ENCODE results near the gene OR4E2. TPM values are rescaled to one million over a fixed set of nuclear protein-coding genes. Genes with fewer than 3 reads are reported as not detected.
"Not testable (repeated sequence)": the region's sequence is repeated elsewhere in the genome, so short reads cannot be mapped to it uniquely, and the experiment has no call there.

The OR4E2 gene, protein sequence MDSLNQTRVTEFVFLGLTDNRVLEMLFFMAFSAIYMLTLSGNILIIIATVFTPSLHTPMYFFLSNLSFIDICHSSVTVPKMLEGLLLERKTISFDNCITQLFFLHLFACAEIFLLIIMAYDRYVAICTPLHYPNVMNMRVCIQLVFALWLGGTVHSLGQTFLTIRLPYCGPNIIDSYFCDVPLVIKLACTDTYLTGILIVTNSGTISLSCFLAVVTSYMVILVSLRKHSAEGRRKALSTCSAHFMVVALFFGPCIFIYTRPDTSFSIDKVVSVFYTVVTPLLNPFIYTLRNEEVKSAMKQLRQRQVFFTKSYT
- total RNA-seq, result not detected

DNA sequence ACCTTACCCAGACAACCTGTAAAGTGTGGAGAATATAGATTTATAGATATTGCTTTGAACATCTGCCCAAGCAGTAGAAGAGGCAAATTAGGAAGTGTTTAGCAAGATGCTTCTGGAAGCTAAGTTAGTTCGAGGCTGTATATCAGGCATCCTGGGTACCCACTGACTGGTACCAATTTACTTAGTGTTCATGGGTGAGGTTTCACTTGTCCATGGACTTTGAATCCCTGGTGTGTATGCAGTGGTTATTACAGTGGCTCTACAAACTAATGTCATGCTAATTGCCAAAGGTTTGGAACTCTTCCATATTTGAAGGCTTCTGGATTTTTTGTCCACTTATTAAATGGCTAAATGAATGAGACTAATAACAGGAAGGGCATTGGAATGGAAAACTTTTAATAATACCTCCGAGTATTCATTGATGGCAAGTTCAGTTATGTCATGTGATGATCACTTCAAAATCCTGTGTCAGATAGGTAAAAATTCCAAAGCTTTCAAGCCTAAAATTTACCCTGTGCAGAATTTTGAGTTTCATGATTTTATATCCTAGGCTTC is at the start of gene OR4E2:
Gene OR4E2 (plus strand): TSS at position 505 of the 555 bp plus-strand sequence. CDS start 11,248 bp downstream, outside the sequence.
- DNase-seq (ENCODE audit: low spot score), result no peak

DNA sequence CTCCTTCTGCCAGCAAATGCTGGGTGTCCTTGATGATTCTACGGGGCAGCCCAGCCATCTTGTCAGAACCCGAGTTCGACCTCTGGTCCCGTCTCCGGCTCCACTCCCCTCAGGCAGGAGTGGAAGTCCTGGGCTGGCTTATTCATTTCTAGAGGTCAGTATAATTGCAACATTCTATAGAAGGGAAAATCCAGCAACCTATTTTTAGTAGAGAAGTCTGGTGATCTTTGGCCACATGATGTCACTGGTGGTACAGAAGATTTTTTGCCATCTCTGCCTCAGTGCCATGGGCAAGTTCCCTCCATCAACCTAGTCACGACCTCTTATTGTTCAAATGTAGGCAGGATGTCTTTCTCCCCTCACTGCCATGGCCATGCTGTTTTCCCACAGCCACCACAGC is 41.3 kb upstream of the OR4E2 start:
- no peak for DNase-seq (ENCODE audit: low spot score)

DNA sequence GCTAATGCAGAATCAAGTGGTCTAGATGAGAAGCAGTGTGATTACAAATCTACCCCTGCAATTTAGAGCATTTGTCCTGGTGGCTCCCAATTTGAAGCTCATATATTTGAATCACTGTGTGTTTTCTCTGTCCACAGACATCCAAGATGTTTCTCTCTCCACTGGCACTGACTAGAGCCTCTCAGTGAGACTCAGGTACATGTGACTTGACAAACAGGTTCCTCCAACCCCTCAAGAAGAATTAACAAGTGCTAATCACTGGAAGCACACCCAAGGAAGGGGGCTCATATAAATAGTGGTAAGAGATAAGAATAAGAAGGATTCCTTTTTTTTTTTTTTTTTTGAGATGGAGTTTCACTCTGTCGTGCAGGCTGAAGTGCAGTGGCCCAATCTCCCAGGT is 39.4 kb upstream of the OR4E2 start:
- no peak for DNase-seq (ENCODE audit: low spot score)

DNA sequence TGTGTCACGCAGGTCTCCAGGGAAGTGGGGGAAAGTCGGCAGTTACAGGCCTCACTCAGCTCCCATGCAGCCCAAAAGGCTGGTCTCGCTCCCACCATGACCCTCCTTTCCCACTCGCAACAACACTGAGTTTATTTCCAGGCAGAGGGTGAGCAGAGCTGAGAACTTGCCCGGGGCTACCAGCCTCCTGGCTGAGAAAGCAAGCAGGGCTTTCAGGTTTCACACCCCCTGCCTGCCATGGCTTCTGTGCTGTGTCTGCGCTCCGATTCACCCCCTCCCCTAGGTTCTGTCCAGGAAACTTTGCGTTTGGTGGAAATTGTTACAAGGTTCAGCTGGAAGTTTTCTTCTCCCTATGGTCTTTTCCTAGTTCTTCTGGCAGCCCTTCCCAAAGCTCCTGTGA is 36.0 kb upstream of the OR4E2 start:
- DNase-seq (ENCODE audit: low spot score), result no peak

DNA sequence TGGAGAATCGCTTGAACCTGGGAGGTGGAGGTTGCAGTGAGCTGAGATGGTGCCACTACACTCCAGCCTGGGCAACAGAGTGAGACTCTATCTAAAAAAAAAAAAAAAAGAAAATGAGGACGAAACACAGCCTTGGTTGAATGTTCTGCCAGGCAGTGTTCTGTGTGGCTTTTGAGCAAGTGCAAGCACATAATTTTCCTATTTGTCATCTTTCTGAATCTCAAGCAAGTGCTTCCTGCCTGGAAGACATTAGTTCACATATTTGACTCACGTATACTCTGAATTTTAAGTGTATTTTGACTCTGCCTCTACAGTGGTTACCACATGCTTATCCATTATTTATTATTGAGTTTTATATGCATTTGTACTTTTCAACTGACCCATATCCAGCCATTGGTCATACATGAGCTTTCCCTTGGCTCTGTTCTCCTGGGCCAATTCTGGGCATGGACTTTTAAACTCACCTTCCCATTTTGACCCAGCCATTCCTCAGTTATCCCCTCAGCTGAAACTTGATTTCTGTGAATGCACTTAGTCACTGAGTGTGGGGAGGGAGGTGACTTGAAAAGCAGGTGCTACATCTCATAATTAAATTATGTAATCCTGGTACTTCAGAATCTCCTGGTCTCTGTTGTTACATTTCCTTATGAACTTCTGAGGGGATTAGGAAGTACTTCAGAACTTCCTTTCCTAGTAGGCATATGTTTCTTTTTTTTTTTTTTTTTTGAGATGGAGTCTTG is 27.0 kb upstream of the OR4E2 start:
- DNase-seq (ENCODE audit: low spot score), result no peak

DNA sequence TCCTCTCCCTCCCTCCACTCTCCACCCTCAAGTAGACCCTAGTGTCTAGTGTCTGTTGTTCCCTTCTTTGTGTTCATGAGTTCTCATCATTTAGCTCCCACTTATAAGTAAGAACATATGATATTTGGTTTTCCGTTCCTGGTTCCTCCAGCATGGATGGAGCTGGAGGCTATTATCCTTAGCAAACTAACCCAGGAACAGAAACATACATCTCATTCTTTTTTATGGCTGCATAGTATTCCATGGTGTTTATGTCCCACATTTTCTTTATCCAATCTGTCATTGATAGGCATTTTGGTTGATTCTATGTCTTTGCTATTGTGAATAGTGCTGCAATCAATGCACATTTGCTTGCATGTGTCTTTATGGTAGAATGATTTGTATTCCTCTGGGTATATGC is 23.1 kb upstream of the OR4E2 start:
- not testable (repeated sequence) for DNase-seq (ENCODE audit: low spot score)

DNA sequence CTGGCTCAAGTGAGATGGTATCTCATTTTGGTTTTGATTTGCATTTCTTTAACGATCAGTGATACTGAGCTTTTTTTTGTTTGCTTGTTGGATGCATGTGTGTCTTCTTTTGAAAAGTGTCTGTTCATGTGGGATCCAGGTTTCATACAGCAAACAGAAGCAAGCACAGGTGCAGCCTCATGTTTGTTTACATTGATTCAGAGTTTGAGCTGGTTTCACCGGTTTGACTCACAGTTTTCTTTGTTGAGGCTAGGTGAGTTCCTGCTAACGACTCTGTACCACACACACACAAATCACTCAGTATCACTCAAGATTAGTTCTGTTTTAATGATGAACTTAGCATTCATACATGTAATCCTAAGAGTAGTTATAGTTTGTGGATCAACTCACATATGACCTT is 22.6 kb upstream of the OR4E2 start:
- no peak for DNase-seq (ENCODE audit: low spot score)

DNA sequence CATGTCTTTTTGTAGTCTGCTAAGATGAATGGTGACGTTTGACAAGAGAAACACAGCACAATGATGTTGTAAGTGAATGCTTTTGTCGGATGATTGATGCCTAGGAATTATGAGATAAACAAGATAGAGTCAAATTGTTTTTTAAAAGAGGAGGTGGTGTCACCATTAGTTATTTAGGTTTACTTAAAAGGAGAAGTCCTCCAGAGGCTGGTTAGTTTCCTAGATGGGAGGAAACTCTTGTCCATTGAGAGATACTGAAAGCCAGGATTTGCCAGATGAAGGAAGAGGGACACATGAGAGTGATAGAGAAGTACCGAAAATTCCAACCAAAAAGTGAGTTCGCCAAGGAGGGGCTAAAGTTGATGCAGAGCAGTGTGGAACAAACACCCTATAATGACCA is 18.8 kb upstream of the OR4E2 start, which contains the start of gene OR10G2:
Gene OR10G2 (minus strand): TSS at position 101 of the 400 bp plus-strand sequence. CDS start 98 bp downstream, at position 3.
- DNase-seq (ENCODE audit: low spot score), result no peak

DNA sequence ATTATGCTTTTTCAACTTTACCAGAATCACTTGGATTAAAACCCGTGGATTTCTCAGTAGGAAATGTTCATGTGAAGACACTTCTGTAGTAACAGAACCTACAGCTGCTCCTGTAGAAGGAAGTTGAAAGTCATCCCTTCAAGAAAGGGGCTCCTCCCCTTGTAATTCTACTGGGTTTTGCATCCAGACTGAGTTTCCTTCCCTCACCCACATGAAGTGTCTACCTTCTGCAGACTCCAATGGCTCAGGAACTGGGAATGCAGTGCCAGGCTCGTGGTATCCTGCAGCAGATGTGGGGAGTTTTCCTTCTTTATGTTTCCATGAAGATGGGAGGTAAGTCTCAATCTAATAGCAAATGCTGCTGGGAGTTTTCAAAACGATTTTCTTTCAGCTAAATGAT is 11.0 kb upstream of the OR4E2 start:
- no peak for DNase-seq (ENCODE audit: low spot score)

DNA sequence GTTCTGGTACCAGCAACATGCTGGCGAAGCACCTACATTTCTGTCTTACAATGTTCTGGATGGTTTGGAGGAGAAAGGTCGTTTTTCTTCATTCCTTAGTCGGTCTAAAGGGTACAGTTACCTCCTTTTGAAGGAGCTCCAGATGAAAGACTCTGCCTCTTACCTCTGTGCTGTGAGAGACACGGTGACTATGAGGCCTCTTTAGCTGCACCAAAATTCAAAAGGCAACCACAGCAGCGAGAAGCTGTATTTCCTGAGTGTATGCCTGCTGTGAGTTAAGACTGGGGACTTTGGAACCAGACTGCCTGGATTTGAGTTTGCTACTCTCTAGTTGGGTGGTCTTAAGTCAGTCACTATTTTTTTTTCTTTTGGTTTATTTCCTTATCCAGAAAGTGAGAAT is 10.2 kb upstream of the OR4E2 start:
- DNase-seq (ENCODE audit: low spot score), result no peak

DNA sequence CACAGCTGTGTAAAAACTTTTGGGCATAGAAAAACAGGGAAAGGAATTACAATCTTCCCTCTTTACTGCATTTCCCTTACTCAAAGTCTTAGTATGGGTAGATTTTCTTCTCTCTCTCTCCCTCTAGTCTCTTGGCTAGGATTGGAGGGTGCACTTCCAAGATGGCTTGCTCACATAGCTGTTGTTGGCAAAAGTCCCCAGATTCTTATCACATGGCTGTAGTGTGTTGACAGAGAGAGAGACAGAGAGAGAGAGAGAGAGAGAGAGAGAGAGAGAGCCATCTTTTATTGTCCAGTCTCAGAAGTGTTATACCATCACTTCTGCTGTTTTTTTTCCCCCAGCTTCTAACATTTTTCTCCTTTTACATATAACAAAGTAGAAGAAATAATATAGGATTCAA is 6.3 kb upstream of the OR4E2 start:
- no peak for DNase-seq (ENCODE audit: low spot score)

DNA sequence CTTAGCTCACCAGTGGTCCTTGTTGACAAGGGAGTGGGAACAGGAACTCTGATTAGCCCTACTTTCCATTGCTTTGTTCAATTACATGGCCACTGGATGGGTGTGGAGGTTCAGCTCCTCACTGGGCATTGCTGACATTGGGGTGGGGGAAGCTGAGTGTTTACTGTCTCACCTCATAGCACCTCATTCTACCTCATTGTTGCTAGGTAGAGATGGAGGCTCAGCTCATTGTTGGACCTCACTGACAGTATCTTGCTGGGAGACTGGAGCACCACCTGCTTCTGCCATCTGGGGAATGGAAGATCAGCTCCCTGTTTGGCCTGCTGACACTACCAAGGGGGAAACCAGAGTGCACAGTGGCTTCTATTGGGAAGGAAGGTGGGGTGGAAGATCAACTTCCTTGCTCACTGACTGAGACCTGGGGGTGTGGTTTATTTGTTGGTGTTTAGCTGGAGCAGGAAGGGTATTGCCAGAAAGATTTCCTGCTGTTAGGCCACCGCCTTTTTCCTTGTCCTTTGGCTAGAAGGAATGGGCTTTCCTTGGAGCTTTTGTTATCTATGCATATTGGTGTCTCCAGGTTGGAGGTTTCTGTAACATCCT is 1.3 kb upstream of the OR4E2 start:
- DNase-seq (ENCODE audit: low spot score), result no peak

DNA sequence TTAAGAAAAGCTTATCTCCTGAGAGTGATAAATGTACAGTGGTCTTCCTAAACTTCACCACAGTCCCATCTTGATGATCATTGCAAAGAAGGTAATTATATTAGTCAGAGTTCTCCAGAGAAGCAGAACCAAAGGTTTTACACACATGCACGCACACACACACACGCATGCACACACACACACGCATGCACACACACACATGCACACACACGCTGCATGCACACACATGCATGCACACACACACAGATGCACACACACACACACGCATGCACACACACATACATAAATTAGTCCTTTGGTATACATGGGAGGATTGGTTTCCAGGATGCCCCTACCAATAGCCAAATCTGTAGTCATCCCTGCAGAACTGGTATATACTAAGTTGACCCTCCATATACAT is 580 bp downstream of the OR4E2 start:
- no peak for DNase-seq (ENCODE audit: low spot score)

DNA sequence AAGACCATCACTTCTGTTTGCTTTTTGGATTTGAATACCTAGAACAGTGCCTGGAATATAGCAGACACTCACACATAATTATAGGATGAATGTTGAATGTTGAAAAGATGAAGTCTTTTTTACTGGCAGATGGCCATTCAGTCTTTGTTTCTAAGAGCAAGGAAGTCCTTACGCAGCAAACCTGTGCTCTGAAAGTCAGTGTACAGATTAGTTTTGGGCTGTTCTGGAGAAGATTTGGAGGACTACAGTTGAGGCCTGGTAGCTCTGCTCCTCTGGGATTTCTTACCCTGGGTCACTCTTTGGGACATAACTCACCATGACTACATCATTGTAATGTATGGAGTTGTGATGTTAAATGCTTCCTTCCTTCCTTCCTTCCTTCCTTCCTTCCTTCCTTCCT is 3.3 kb downstream of the OR4E2 start:
- DNase-seq (ENCODE audit: low spot score), result no peak

DNA sequence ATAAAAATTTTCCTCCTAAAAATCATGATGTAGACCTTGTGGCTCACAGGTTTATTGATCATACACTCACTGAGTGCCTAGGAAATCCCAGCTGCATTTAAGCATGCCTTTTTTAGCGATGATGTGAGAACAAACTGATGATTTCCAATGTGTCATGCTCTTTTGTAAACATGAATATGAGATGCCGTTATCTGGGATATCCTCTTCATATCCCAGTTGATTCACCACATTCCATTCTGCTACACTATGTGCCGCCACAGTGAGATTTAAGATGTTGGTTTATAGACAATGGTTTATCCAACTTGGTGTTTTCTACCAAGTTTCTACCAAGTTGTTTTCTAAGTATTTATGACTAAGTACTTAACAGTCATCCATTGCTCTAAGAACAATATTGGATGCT is 14.7 kb downstream of the OR4E2 start:
- DNase-seq (ENCODE audit: low spot score), result no peak

DNA sequence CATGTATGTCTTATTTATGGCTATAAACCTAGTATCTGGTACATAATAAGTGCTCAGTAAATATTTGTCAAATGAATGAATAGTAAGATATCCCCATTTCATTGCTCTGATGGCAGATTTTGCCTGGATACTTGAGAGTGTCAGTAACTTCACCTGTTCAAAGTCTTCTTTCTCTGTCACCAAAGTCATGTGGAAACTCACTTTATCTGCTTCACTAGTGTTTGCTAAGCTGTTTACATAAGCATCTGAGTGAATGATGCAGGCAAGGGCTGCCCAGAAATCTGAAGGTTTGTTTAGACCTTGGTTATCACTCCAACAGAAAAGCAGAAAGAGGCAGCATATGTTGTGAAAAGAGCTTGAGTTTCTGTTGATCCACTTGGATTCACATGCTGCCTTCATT is 15.6 kb downstream of the OR4E2 start:
- no peak for DNase-seq (ENCODE audit: low spot score)

DNA sequence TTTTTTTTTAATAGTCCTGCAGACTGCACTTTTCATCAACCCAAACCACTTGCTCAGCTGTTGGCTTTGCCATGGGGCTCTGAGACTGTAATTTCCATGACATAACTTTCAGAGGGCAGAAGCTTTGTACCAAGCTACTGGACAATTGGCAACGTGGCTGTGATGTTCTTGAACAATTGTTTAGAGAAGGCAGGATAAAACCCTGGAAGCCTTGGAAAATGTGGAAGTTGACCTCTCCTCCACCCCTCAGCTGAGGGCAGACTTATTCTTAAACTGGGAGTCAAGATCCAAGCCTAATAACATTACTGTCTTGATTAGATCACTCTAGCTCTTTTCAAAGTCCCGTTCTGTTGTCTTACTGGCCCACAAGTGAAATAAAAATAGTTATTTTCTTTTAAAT is 17.7 kb downstream of the OR4E2 start:
- DNase-seq (ENCODE audit: low spot score), result no peak

DNA sequence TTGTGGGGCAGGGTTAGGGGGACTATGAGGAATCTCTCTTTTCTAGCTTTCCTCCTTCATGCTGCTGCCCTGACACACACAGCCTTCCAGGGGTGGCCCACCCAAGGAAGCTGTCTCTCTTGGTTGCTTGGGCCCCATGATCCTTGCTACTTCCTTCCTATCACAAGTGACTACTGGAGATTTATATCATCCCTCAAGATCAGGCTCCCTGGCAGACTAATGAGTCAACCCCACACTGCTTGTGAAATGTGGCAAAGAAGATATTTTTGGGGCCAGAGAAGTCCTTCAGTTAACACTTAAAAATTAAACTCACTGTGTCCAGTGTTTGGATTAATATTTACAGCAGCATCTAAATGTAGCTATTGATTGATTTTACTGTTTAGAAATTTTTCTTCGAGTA is 18.5 kb downstream of the OR4E2 start:
- DNase-seq (ENCODE audit: low spot score), result no peak

DNA sequence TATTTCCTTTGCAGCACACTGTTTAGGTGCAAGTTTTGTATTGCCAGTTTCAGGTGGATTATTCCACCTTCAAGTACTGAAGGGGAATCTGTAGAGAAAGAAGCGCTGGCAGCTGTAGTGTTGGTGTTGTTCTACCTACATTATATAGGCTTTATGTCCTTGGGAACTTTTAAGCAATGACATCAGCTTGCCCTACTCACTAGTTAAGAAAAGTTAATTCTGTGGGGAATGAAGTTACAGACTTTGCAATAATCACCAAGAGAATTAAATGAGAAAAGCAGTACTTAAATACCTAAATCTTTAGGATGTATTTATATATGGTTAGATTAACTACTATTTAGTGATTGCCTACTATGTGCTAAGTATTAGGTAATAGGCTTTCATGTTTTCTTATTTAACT is 20.1 kb downstream of the OR4E2 start, which contains the start of gene OR4E1:
Gene OR4E1 (minus strand): TSS at position 101 of the 400 bp plus-strand sequence. CDS start 2,883 bp downstream, outside the sequence.
- DNase-seq (ENCODE audit: low spot score), result no peak

DNA sequence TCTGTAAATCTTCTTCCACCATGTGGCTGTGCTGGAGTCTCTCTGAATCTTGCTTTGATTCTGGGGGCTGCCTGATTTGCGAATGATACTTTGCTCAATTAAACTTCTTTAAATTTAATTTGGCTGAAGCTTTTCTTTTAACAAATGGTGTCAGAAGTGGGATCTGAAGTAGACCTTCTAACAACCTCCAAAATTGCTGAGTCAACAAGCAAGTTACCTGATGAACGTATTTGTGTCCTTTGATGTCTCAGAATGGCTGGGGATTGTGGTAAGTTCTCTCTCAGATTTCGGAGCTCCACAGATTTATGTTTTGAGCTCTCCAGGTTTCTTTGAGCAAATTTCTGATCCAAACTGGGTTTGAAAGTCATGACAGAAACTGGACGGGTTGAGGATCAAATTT is 21.9 kb downstream of the OR4E2 start:
- no peak for DNase-seq (ENCODE audit: low spot score)

DNA sequence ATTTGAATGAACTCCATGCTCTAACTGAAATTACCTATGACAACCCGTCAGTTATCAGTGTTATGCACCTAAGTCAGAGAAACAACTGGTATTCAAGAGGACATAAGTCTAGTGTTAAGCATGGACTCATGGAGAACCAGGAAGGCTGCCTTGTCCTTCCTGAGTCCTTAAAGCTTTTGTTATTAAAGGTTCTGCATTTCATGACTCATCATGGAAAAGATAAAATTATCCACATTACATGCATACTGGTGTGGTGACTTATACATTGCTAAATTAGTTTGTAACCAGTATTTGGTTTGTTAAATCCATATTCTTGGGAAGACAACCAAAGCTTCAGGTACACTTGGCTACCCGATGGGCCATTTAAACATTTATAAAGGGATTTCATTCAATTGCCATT is 26.4 kb downstream of the OR4E2 start:
- no peak for DNase-seq (ENCODE audit: low spot score)

DNA sequence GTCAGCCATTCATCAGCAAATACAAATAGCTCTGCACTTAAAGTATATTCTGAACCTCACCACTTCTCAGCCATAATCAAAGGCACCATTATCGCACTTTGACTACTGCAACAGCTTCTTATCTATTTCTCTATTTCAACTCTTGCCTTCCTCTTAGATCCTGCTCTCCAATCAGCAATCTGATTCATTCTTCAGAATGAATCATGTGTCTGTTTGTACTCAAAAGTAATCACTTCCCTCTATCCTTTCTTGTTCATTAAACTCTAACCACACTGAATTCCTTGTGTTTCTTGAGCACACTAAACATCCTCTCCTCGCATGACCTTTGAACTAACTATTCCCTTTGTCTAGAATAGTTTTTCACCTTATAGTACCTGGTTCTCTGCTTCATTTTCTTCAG is 32.8 kb downstream of the OR4E2 start:
- DNase-seq (ENCODE audit: low spot score), result no peak

DNA sequence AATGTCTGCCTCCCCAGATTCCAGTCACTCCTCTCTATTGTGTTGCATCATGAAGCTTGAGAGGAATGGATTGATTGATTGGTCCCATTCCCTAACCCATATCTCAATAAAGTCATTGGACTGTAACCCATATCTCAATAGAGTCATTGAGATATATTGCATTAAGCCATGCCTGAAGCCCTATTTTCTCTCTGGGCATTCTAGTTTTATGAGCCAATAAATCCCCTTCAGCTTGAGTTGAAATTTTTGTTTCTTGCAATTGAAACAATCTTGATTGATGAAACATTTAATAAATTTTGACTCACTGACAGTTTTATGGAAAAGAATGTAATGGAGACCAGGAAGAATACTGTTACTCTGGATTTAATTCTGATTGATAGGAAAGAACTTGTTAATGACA is 40.8 kb downstream of the OR4E2 start:
- no peak for DNase-seq (ENCODE audit: low spot score)

Data from ureter (tissue), 1 donor.